ENCODE measurements around the gene DGKH.

DGKH gene

DNA sequence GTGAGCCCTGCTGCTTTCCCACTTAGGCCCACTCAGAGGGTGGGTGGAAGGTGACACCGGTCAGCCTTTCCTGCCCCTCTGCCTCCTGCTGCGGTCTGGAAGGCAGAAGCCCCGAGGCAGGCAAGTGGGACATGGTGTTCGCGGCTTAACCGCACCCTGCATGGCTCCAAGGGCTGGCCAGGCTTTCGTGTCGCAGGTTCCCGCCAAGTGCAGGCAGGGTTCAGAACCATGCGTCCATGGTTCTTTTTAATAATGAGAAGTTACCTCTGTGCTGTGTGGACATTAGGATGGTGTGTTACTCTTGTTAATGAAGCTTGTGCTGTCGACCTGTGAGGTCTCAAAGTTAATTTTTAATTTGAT lies 986 bp downstream of the DGKH start:
- TF ChIP-seq, protein P1, sequence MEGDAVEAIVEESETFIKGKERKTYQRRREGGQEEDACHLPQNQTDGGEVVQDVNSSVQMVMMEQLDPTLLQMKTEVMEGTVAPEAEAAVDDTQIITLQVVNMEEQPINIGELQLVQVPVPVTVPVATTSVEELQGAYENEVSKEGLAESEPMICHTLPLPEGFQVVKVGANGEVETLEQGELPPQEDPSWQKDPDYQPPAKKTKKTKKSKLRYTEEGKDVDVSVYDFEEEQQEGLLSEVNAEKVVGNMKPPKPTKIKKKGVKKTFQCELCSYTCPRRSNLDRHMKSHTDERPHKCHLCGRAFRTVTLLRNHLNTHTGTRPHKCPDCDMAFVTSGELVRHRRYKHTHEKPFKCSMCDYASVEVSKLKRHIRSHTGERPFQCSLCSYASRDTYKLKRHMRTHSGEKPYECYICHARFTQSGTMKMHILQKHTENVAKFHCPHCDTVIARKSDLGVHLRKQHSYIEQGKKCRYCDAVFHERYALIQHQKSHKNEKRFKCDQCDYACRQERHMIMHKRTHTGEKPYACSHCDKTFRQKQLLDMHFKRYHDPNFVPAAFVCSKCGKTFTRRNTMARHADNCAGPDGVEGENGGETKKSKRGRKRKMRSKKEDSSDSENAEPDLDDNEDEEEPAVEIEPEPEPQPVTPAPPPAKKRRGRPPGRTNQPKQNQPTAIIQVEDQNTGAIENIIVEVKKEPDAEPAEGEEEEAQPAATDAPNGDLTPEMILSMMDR (IDR thresholded peaks at IDR 0.05; ENCODE audit: low read depth, low read length, missing control alignments): no peak
- H3K27me3 ChIP-seq (replicated peaks): no peaks in the 10 kb centered on the region
- H3K4me3 ChIP-seq (ENCODE audit: low read depth, low read length): peak overlapping the region; percentile 69
- no peaks in the 10 kb centered on the region for H3K36me3 ChIP-seq (replicated peaks)
- no peak for DNase-seq
- peak overlapping the region; percentile 67 for H3K27ac ChIP-seq
- in situ Hi-C loops (cut with HindIII; ENCODE audit: low pct_ligation_motif_present, low sequenced_read_pairs): no loop called here

DNA sequence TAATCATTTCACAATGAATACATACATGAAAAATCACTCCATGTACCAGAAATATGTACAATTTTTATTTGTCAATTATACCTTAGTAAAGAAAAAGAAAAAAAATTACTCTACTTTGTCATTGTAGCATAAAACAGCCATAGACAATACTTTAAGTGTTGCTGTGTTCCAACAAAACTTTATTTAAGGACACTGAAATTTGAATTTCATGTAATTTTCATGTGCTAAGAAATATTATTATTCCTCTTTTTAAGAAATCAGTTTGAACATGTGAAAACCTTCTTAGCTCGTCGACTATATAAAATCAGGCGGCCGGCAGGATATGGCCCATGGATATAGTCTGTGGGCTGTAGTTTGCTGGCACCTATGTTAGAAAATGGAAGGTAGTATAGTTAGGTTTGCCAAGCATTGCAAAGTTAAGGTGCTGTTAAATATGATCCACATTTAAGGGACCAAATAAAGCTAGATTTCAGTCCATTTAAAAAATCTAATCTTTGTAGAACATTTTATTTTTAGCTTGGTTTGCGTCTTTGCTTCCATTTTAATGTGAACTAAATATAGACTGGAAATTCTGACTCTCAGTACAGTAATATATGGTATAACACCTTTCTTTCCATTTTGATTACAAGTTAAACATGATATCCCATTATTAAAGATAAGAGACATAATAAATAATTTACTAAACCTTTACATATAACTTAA lies 6.5 kb downstream of the DGKH start:
- Histone ChIP-seq H3K4me3 (ENCODE audit: low read depth, low read length) (no peak overlapping the region), H3K36me3 (replicated peaks) (peaks cover 3% of the 10 kb centered on the region), H3K27me3 (replicated peaks) (no peaks in the 10 kb centered on the region), H3K27ac (no peak overlapping the region)
- TF ChIP-seq, protein P1 (IDR thresholded peaks at IDR 0.05; ENCODE audit: low read depth, low read length, missing control alignments): no peak
- DNase-seq: no peak
- in situ Hi-C loops (cut with HindIII; ENCODE audit: low pct_ligation_motif_present, low sequenced_read_pairs): no loop called here

DNA sequence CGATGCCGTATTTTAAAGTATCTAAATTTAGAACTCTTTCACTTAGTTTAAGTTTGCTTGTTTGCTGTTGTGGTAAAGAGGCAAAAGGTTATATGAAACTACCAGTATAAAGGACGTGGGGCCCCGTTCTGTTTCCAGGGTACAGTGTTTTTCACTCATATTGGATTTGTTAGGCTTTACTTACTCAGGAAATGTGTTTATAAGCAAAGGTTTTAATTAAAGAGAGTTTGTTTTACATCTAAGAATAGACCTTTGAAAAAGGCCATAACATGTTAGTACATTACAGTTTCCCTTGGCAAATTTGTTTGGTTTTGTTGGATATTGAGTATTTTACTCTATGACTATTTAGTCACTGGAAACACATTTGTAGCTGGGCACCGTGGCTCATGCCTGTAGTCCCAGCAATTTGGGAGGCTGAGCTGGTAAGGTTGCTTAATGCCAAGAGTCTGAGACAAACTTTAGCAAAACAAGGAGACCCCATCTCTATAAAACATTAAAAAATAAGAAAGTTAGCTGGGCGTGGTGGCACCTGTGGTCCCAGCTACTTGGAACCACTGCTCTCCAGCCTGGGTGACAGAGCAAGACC lies 7.1 kb downstream of the DGKH start:
- DNase-seq: no peak
- H3K27ac ChIP-seq: no peak overlapping the region
- no peaks in the 10 kb centered on the region for H3K27me3 ChIP-seq (replicated peaks)
- H3K36me3 ChIP-seq (replicated peaks): peaks cover 3% of the 10 kb centered on the region
- H3K4me3 ChIP-seq (ENCODE audit: low read depth, low read length): no peak overlapping the region
- TF ChIP-seq, protein P1 (IDR thresholded peaks at IDR 0.05; ENCODE audit: low read depth, low read length, missing control alignments): no peak
- in situ Hi-C loops (cut with HindIII; ENCODE audit: low pct_ligation_motif_present, low sequenced_read_pairs): no loop called here

DNA sequence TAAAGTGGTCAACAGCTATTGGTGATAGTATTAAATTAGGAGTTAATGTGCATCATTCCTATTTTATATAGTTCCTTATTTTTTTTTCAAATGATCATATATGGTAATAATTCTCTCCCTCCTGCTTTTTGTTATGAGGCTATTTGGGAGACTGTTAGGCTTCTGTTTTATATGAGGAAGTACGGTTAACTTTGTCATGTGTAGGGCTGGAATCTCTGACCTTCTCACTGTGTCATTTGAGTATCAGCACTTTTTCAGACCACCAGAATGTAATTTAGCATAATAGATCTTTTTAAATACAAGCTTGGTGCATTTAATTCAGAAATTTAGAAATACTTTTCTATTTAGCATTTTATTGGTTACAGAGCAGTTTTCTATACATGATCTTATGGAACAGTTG lies 7.7 kb downstream of the DGKH start:
- H3K27ac ChIP-seq: no peak overlapping the region
- peaks cover 3% of the 10 kb centered on the region for H3K36me3 ChIP-seq (replicated peaks)
- no peak for DNase-seq
- H3K4me3 ChIP-seq (ENCODE audit: low read depth, low read length): no peak overlapping the region
- in situ Hi-C loops (cut with HindIII; ENCODE audit: low pct_ligation_motif_present, low sequenced_read_pairs): no loop called here
- no peaks in the 10 kb centered on the region for H3K27me3 ChIP-seq (replicated peaks)
- TF ChIP-seq, protein P1 (IDR thresholded peaks at IDR 0.05; ENCODE audit: low read depth, low read length, missing control alignments): no peak

DNA sequence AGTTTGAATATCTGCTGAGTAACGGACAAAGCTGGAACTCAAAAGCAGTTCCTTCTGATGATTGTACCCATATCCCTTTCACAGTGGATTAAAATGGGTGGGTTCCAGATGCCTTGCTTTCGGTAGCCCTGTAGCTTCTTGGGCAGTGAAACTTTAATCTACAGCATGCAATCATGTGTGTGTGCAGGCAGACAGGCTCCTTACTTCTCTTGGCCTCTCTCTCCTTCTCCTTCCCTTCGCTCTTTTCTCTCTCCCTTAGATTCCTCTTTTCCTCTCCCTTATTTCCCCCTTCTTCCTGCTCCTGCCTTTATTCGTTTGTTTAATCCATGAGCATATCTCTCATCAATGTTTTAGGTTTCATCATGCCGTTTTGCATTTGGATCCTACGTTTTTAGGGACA lies 8.1 kb downstream of the DGKH start:
- DNase-seq: no peak
- Histone ChIP-seq H3K27ac (no peak overlapping the region), H3K36me3 (replicated peaks) (peaks cover 3% of the 10 kb centered on the region), H3K4me3 (ENCODE audit: low read depth, low read length) (no peak overlapping the region), H3K27me3 (replicated peaks) (no peaks in the 10 kb centered on the region)
- TF ChIP-seq, protein P1 (IDR thresholded peaks at IDR 0.05; ENCODE audit: low read depth, low read length, missing control alignments): no peak
- in situ Hi-C loops (cut with HindIII; ENCODE audit: low pct_ligation_motif_present, low sequenced_read_pairs): no loop called here

Data from brain microvascular endothelial cell (primary cell).